WTC11 (cell line): ENCODE measurements around the gene UGT1A8. TPM values are rescaled to one million over a fixed set of nuclear protein-coding genes. Genes with fewer than 3 reads are reported as not detected.

ENCODE experiments used
- ATAC-seq: fragments of 200-7000 bp; cut with Tn5 transposase; 2 replicates; pipeline ENCODE4 v1.10.0; 2021; ENCODE audit warnings: mild to moderate bottlenecking, moderate library complexity
- CTCF ChIA-PET: fragments of 300-600 bp; sonication (Branson Sonifier 250); formaldehyde crosslinking; loops from one replicate; lab custom pipeline; 2021; ENCODE audit warnings: antibody characterized with exemption; lab: Charles Lee
- POLR2A ChIA-PET: fragments of 350-600 bp; sonication (Branson Sonifier 250); formaldehyde crosslinking; loops from one replicate; lab custom pipeline; 2021; ENCODE audit warnings: antibody characterized with exemption; lab: Charles Lee
- DNase-seq: peaks from one replicate; pipeline ENCODE4 v3.0.0; 2021; ENCODE audit warnings: low spot score
- H3K27ac Mint-ChIP-seq: 2 replicates; pipeline ENCODE4 v1.8.0; 2021; ENCODE audit warnings: mixed read lengths
- H3K27me3 Mint-ChIP-seq: 2 replicates; pipeline ENCODE4 v1.8.0; 2021; ENCODE audit warnings: low read depth, mild to moderate bottlenecking, moderate library complexity, mixed read lengths
- H3K36me3 Mint-ChIP-seq: 2 replicates; pipeline ENCODE4 v1.8.0; 2021; ENCODE audit warnings: mixed read lengths
- H3K4me1 Mint-ChIP-seq: 2 replicates; pipeline ENCODE4 v1.8.0; 2022; ENCODE audit warnings: mixed read lengths
- H3K4me3 Mint-ChIP-seq: 2 replicates; pipeline ENCODE4 v1.8.0; 2021; ENCODE audit warnings: mild to moderate bottlenecking, moderate library complexity, mixed read lengths
- H3K9me3 Mint-ChIP-seq: 2 replicates; pipeline ENCODE4 v1.8.0; 2021; ENCODE audit warnings: mixed read lengths
- AR ChIP-seq: fragments of 250-450 bp; sonication (Bioruptor Pico); IDR thresholded peaks from 2 replicates; pipeline ENCODE4 v1.9.0; 2021; ENCODE audit warnings: mild to moderate bottlenecking
- ATF6 ChIP-seq: sonication (generic); formaldehyde crosslinking; IDR thresholded peaks from 2 replicates; pipeline ENCODE4 v1.8.1; 2023; ENCODE audit warnings: mild to moderate bottlenecking, missing genetic modification reagents
- CDX4 ChIP-seq: fragments of 250-450 bp; sonication (Bioruptor Pico); IDR thresholded peaks from 2 replicates; pipeline ENCODE4 v1.9.0; 2021; ENCODE audit warnings: moderate library complexity, mild to moderate bottlenecking, inconsistent platforms, borderline replicate concordance
- E2F1 ChIP-seq: sonication (generic); formaldehyde crosslinking; IDR thresholded peaks from 2 replicates; pipeline ENCODE4 v1.8.0; 2022; ENCODE audit warnings: mild to moderate bottlenecking, missing genetic modification reagents
- GABPB1 ChIP-seq: sonication (generic); formaldehyde crosslinking; IDR thresholded peaks from 2 replicates; pipeline ENCODE4 v1.8.1; 2023; ENCODE audit warnings: mild to moderate bottlenecking, missing genetic modification reagents
- HMGA2 ChIP-seq: fragments of 250-450 bp; sonication (Bioruptor Pico); IDR thresholded peaks from 2 replicates; pipeline ENCODE4 v1.4.0; 2021; ENCODE audit warnings: mild to moderate bottlenecking, moderate library complexity
- HMGXB4 ChIP-seq: sonication (generic); formaldehyde crosslinking; IDR thresholded peaks from 2 replicates; pipeline ENCODE4 v1.8.1; 2023; ENCODE audit warnings: mild to moderate bottlenecking, moderate library complexity, missing genetic modification reagents
- JAZF1 ChIP-seq: fragments of 250-450 bp; sonication (Bioruptor Pico); IDR thresholded peaks from 2 replicates; pipeline ENCODE4 v1.9.0; 2021; ENCODE audit warnings: moderate library complexity, mild to moderate bottlenecking, inconsistent platforms
- SMAD3 ChIP-seq: sonication (generic); formaldehyde crosslinking; IDR thresholded peaks from 2 replicates; pipeline ENCODE4 v1.8.0; 2022; ENCODE audit warnings: missing genetic modification reagents, mild to moderate bottlenecking, borderline replicate concordance
- STAT6 ChIP-seq: sonication (generic); formaldehyde crosslinking; conservative IDR thresholded peaks from 2 replicates; pipeline ENCODE4 v1.8.1; 2023; ENCODE audit warnings: mild to moderate bottlenecking, low read depth, missing genetic modification reagents, moderate library complexity
- TP53 ChIP-seq: sonication (generic); formaldehyde crosslinking; IDR thresholded peaks from 2 replicates; pipeline ENCODE4 v1.8.1; 2023; ENCODE audit warnings: mild to moderate bottlenecking, missing genetic modification reagents
- USF2 ChIP-seq: sonication (generic); formaldehyde crosslinking; IDR thresholded peaks from 2 replicates; pipeline ENCODE4 v1.8.1; 2023; ENCODE audit warnings: mild to moderate bottlenecking, missing genetic modification reagents, moderate library complexity
- ZNF219 ChIP-seq: sonication (generic); formaldehyde crosslinking; IDR thresholded peaks from 2 replicates; pipeline ENCODE4 v1.8.0; 2023; ENCODE audit warnings: missing genetic modification reagents, mild to moderate bottlenecking, borderline replicate concordance
- ZNF423 ChIP-seq: fragments of 250-450 bp; sonication (Bioruptor Pico); IDR thresholded peaks from 2 replicates; pipeline ENCODE4 v2.1.2; 2022; ENCODE audit warnings: mild to moderate bottlenecking, moderate library complexity
- total RNA-seq: library from RNA; stranded (reverse); gene quantifications from 3 replicates; pipeline ENCODE4 v1.2.3, GENCODE V29; 2021

UGT1A8 gene
- total RNA-seq, 1 experiment from 2014 or later: 0.13 TPM

- DNase-seq: no peak
- H3K4me3 Mint-ChIP-seq: no peak overlapping the region
- no peak for TF ChIP-seq ZNF423
- H3K4me1 Mint-ChIP-seq: peaks cover 4% of the 10 kb centered on the region; the same call in 1 of the 2 replicates
- H3K27ac Mint-ChIP-seq: no peak overlapping the region
- no peaks in the 10 kb centered on the region for H3K36me3 Mint-ChIP-seq
- H3K9me3 Mint-ChIP-seq: peaks cover 15% of the 10 kb centered on the region
- ChIA-PET POLR2A (no interaction called here), CTCF (no interaction called here)
- peaks cover 7% of the 10 kb centered on the region; the same call in 1 of the 2 replicates for H3K27me3 Mint-ChIP-seq
- no peak for ATAC-seq
Observed at GRCh38 chr2:233714121-233714520, 96.7 kb downstream of the UGT1A8 start.

GRCh38 chr2:233718552-233718951 is 101.1 kb downstream of the UGT1A8 start, which contains the start of gene UGT1A4:
UGT1A4 (plus strand) TSS chr2:233718736; CDS start chr2:233718821, 85 bp downstream.
- no peak for ATAC-seq
- Mint-ChIP-seq H3K27me3 (peaks cover 7% of the 10 kb centered on the region; the same call in 1 of the 2 replicates), H3K4me1 (no peaks in the 10 kb centered on the region), H3K27ac (no peak within 1 kb of the TSS), H3K9me3 (peaks cover 34% of the 10 kb centered on the region), H3K4me3 (no peak within 1 kb of the TSS), H3K36me3 (no peaks in the 10 kb centered on the region)
- TF ChIP-seq HMGXB4 (no peak), GABPB1 (no peak), ATF6 (CRISPR knock-in tag) (no peak), USF2 (CRISPR knock-in tag) (no peak), AR (no peak), ZNF219 (CRISPR knock-in tag) (no peak), E2F1 (CRISPR knock-in tag) (no peak), CDX4 (CRISPR knock-in tag) (no peak), SMAD3 (no peak), HMGA2 (CRISPR knock-in tag) (no peak), STAT6 (CRISPR knock-in tag) (no peak), TP53 (CRISPR knock-in tag) (no peak), JAZF1 (CRISPR knock-in tag) (no peak)
- CTCF ChIA-PET: no interaction called here
- POLR2A ChIA-PET: no interaction called here
- no peak for DNase-seq
